Putamen (tissue), 1 donor: ENCODE measurements around the gene TMED6.

Source experiments
- DNase-seq: peaks from one replicate; pipeline ENCODE4 v3.0.0-alpha.2; 2016; ENCODE audit warnings: low spot score

The TMED6 gene

DNA sequence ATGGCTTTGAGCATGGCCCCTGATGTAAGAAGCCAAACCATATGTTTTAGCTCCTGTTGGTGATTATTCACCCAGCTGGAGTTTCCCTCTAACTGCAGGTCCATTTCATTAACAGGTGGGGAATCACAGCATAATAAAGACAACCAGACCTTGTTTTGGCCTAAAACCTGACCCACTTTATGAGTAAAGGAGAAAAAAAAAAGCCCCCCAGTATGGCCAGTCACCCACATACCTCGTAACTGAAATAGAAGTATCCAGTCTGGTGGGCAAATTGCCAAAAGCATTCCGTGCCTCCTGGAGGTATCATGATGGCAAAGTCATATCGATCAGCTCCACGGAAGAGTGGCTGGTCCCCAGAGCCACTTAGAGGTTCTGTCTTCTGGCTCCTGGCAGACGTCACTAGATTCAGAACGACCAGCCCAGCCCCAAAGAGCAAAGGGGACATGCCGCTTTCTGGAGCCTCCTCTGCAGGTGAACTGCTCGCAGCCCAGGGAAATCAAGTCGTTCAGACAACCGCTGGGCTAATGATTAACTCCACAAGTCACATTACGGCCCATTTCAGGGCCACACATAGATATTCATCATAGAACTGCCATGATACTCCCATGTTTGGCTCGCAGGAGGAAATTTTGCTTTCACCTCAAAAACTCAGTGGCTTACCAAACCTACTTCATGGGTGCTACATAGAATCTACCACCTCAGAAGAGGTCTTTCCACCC, at the start of gene TMED6:
TMED6 (minus strand) TSS at position 478 of the 719 bp plus-strand sequence; CDS start at position 445, 33 bp downstream.
- DNase-seq, result no peak

DNA sequence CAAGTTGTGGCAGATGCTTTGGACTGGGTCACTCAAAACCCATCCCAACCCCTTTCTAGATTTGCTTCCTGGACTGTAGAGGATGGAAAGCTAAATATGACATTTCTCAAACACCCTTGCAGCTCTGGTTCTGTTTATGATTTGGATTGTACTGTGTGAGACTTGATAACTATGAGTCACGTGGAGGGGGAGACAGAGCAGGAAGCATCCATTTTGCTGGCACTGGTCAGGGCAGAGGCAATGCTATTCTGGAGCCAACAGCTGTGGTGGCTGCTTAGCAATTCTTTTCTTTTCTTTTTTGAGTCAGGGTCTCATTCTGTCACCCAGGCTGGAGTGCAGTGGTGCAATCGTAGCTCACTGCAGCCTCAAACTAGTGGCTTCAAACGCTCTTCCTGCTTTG, 47.8 kb upstream of the TMED6 start:
- DNase-seq, result no peak

DNA sequence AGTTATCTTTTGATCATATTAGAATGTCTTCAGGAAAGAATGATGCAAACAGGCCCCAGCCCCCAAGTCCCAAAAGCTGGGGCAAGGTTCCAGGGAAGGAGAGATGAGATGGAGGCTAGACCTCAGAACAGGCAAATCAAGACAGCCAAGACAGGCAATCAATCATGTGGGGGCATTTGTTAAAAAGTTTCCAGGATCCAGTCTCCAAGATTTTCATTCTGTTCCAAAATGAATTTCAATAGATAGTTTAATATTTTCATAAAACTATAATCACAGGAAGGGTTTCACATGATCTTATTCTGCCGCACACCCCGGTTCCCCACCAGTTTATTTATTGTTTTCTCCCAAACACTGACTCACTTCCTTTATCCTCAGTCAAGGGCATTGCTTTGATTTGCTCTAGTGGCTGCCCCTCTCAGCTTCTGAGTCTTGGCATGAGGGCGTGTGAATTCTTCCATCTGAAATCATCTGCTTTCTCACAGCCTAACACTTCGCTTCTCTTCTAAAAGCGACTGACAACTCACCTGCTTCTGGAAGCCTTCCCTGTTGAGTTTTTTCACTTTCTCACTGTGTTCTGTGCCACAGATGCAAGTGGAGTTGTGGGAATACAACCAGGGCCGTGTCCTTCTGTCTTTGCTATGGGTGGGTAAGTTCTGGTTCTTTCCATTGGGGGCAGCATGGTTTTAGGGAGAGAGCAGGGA, 46.4 kb upstream of the TMED6 start:
- DNase-seq, result peak; percentile 80

DNA sequence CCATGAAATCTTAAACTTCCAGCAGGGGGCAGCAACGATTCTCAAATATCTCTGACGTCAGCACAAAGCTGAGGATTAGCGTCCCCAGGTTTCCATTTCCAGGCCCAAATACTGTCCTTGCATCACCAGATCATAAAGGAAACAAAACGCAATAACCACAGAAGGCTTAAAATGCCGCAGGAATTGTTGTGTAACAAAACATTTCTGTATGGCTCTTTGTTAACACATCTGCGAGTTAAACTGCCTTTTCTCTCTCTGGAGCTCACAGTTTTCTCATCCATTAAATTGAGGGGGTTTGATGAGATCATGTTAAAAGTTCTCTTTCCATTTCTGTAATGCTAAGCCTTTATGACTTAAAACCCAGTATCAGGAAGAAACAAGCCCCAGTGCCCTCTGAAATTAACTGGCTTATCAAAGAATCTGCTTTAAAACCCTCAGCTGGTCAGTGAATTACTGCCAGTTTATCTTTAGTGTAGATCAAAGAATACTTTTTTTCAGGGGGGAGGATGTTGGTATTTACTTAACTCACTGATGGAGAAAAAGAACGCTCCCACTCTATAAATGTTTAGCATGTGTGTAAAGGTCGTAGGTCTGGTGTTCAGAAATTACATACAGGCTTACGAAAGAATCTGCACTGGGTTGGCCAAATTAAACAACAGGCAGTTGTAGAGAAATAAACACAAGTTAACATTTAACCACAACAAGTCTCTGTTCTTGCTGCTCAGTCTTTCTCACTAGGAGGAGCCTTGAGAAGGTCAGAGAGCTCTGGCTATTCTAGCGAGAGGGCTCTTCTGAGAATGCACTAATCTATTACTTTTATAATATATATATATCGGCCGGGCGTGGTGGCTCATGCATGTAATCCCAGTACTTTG, 44.8 kb upstream of the TMED6 start:
- peak; percentile 81 for DNase-seq

DNA sequence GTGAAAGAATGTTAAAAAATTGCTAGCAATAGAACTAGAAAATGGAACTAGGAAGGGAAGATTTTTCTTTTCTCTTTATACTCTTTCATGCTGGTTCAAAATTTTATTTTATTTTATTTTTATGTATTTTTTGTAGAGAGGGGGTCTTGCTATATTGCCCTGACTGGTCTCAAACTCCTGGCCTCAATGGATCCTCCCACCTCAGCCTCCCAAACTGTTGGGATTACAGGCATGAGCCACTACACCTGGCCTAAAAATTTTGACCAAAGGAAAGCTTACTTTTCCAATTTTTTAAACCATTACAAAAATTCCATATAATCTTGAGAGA, 44.2 kb upstream of the TMED6 start:
- DNase-seq, result no peak

DNA sequence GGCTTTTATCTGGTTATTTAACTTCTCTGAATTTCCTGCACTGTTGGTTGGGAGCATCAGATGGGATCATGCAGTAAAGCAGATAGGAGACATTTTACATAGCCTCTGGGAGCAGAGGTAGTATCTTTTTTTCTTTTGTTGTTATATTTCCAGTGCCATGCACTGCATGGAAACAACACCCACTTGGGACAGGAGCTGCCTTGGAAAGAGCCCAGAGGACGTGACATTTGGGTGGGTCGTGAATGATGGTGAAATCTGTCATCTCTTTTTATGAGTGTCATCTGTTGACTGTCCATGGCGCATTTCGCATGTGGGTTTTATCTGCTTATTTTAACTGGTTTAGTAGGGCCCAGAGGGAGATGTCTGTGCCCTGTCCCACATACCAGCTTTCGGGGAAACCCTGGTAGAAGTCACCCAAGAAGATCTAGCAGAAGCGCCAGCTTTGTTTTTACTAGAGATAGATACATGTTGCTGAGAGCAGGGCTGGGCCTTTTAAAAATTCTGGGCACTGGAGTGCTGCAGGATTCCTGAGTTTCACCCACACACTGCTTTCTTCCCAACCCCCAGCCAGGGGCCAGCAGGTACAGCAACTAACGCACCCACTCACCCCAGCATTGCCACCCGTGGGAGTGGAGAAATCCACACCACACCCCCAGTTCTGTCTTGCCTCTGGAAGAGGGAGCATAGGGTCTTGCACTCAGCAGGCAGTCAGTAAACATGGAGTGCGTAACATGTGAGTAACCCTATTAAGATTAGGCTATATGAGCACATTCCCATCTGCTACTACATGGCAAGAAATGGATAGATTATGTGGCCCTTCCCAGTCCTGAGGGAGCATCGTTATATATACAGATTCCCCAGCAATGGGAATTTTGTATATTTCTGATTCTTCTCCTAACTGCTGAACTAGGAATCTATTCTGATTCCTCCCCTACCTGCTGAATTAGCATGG, 42.6 kb upstream of the TMED6 start:
- peak; percentile 59 for DNase-seq

DNA sequence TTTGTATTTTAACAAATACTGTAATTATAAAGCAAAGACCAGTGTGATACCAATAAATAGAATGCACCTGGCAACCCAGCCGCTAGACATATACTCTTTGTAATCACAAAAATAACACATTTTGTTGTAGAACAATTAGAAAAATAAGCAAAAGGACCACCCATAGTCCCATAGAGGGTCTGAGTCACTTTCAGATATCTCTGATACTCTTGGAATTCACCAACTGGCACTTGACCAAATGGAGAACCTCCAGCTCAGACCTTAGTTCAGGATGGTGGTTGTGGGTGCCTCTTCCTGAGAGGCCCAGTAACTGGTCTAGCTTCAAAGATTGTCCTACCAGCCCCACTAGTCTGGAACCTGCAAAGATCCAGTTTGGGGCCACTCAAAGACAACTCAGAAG, 35.0 kb upstream of the TMED6 start:
- DNase-seq, result no peak

DNA sequence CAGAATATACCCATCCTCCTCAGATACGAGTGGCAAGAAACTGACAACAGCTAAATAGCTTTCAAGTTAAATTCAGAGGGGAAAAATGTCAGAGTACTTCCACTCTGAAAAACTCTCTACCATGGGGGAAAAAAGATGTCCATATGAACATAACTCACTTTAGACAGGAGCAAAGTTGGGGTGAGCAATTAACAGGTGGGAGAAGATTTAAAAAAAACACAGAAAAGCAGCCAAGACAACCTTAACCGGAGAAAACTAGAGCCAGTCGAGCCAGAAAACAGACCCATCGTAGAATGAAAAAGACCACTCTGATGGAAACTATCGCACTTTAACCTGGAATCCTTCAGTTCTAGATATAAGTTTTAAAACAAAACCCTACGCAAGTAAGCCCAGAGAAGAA, 33.4 kb upstream of the TMED6 start:
- DNase-seq, result no peak

DNA sequence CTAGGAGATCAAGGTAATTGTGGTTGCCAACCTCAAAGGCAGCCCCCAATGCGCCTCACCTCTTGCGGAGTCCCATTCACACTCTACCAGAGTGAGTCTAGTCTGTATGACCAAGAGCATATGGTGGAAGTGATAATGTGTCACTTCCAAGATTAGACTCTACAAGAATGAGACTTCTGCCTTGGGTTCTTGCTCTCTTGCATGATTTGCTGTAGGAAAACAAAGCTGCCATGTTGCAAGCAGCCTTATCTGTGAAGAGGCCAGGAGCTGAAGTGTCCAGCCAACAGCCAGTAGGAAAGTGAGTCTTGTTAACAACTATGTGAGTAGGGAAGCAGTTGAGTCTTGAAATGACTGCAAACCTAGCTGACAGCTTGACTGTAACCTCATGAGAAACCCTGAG, 30.8 kb upstream of the TMED6 start:
- DNase-seq, result no peak

DNA sequence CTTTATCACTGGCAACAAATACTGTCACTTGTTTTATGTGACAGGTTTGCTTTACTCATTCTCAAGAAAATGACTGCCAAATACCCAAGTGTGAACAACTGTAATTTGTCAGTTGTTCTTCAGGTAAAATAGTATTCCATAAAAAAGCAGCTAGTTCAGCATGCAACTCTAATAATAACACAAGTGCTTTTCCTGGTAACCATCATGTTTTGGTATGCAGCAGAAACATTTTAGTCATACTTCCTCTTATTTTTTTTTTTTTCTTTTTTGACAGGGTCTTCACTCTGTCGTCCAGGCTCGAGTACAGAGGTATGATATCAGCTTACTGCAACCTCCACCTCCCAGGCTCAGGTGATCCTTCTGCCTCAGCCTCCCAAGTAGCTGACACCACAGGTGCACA, 29.6 kb upstream of the TMED6 start:
- DNase-seq, result no peak

DNA sequence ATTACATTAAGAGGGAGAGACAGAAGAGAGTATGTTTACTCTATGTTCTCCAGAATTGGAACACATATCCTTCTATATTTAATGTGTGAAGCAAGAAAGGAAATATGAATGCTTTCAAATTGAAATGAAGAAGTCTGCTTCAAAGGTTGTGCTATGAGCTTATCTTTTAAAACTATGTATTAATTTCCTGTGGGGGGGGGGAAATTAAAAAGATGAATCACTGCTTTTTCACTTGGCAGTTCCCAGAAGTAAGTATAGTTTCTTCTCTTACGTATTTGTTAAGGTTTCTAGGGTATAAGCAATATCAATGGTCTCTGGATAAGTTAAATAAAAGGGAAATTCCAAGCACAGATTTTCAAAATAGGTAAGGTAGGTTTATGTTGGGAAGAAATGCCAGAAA, 27.2 kb upstream of the TMED6 start:
- DNase-seq, result no peak

DNA sequence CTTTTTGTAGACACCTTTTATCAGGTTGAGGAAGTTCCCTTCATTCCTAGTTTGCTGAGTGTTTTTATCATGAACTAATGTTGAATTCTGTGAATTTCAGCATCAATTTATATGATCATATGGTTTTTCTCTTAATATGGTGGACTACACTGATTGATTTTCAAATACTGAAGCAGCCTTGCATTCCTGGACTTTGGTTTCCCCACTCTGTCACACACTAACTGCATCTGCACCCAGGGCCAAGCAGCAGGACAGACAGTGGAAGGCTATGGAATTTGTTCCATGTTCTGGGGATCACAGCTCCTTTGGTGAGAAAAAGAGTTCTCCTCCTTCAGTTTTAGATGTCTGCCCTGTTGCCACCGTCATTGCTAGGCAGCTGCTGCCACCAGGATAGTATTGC, 26.4 kb upstream of the TMED6 start:
- no peak for DNase-seq

DNA sequence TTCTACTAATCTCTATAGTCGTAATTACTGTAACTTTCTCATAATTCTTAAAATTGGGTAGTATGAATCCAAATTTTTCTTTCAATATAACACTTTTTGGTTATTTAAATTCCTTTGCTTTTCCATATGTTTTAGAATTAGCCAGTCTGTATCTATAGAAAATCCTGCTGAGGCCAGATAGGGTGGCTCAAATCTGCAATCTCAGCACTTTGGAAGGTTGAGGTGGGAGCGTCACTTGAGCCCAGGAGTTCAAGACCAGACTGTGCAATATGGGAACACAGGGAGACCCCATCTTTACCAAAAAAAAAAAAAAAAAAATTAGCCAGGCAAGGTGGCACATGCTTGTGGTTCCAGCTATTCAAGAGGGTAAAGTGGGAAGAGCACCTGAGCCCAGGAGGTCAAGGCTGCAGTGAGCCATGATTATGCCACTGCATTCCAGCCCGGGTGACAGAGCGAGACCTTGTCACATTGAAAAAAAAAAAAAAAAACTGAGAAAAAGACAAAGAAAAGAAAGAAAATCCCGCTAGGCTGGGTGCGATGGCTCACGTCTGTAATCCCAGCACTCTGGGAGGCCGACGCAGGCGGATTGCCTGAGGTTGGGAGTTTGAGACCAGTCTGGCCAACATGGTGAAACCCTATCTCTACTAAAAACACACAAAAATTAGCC, 24.9 kb upstream of the TMED6 start:
- no peak for DNase-seq

DNA sequence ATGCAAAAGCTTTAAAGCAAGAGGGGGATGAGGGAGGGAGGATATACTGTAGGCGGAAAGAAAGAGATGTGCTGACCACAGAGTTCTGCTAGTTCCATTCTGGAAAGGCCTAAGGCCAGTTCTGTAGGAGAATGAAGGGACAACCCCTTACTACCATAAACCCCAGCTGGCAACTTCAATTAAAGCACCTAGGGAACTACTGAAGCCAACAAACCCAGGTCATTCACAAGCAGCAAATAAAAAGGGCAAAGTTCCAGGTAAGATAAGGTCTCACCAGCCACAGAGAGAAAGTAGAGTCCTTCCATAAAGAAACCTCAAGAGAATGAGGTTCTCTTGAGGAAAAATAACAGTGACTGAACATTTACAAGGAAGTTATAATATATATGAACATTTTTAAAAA, 21.4 kb upstream of the TMED6 start:
- no peak for DNase-seq

DNA sequence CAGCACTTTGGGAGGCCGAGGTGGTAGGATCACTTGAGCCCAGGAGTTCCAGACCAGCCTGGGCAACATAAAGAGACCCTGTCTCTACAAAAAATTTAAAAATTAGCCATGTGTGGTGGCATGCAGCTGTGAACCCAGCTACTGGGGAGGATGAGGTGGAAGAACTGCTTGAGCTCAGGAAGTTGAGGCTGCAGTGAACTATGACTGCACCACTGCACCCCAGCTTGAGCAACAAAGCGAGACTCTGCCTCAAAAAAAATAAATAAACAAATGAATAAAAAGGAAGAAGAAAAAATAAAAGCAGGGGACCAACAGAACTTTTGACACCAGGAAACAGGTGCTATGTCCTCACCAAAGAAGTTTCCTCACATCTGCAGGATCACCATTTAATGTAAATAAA, 20.0 kb upstream of the TMED6 start:
- no peak for DNase-seq

DNA sequence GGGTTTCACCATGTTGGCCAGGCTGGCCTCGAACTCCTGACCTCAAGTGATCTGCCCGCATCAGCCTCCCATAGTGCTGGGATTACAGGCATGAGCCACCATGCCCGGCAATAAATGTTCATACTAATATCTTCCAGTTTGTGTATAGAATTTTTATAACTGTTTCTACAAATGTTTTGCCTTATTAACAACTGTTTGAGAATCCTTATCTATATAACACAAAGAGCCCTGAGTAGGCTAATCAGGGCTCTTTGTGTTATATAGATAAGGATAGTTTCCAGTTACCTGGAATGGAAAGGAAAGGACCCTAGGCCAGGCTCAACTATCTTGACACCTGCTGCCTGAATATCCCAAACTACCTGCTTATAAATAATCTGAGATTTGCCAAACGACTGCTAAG, 17.3 kb upstream of the TMED6 start:
- DNase-seq, result no peak

DNA sequence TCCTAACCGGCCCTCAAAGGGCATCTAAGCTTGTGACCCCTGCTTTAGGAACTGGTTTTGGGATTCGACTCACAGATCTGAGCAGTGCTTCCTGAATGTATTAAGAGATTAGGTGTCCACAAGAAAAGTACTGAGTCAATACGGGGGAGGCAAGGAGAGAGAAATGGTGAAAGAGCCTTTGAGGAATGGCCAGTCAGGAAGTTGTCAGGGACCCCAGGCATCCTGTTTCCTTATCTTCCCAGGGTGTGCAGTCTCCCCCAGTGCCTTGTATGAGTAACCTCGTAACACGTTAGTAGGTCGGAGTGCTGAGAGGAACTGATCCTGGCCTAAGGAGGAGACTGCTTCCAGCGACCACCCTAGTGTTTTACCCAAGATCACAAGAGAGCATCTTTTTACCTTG, 16.4 kb upstream of the TMED6 start:
- DNase-seq, result no peak

DNA sequence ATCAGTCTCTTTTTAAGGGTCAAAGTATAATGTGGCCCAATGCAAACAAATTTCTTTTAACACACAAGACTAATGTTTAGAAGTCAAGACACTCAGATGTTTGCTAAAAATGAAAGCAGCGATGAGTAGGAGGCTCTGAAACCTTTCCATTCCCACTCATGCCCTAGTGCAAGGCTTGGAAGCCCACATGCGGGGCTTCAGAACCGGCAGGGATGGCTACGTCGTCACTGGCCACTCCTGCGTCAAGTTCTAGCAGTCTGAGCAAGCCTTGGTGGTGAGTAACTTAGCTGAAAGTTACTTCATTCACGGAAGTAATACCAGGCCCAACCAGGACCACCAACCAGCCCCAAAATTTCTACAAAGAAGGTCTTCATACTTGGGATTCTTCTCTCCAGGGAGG, 14.8 kb upstream of the TMED6 start:
- no peak for DNase-seq

DNA sequence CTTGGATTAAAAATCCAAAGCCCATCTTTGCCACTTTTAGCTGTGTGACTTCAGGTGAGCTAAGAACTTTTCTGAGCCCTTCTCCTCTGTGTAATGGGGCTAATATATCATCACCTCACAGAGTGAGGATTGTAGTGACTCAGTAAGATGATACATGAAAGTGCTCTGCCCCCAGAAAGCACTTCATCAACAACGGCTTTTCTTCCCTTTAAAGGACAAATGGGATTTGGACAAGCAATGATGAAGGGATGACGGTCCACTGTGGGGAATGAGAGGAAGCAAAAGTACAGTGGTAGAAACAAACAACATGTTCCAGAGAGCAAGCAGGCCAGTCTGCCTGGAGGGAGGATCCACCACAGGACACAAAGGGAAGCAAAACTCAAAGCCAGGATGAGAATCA, 14.3 kb upstream of the TMED6 start:
- no peak for DNase-seq

DNA sequence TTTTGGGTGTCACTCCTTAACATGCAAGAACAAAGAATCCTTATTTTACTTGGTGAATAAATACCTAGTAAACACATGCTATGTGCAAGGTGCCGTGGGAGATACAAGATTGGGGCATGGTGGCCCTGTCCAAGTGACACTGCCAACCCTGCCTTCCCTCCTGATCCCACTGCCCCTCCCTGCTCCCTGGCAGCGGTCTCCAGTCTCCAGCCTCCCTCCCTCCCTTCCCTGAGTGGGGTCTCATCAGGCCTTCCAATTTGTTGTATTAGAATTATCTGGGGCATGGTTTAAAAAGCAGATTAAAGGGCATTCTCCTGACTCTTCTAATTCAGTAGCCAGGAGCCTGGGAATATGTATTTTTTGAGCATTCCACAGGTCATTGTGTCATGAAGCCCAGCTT, 12.5 kb upstream of the TMED6 start:
- DNase-seq, result no peak

DNA sequence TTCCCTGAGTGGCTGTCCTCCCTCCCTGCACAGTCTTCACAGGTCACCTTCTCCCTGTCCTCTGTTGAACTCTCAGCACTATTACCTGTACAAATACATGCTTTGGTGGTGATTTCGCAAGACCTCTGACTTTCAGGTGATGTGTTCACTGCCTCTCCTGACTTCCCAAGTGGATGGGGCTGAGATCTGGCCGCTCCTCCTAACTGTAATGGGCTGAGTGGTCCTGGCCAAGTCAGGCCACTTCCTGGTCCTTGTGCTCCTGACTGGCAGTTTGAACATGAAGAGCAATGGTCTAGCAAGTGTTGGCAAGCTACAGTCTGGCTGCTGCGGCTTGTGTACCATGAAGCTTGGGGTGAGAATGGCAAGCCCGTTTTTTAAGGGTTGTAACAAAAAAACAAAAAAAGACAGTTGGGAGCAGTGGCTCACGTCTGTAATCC, 11.7 kb upstream of the TMED6 start:
- no peak for DNase-seq
